Measurements from ENCODE around the gene FBLN1.

FBLN1 gene

DNA sequence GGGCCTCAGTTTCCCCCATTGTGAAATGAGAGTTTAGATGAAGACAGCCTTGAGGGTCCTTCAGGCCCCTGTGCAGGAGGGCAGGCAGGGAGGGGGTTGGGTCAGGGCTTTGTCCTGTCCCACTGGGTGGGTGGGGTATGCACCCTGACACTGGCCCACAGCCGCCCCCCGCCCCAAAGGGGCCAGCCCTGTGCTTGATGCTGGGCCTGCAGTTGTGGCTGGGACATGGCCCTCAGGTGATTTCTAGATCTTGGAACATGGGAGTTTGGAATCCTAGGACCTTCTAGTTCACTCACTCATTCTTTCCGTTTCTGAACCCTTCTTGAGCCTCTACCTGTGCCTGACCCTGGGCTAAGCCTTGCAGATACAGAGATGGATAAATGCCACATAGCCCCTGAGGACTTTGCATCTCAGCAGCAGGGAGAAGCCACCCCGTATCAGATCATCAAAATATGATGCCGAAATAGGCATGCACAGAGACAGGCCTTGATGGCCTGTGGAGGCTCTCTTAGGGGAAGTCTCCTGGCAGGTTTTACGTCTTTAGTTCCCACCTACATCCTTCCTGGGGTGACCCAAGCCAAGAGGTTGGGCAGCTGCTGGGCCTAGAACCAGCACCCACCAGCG, 76.0 kb downstream of the FBLN1 start:
- H3K4me1 Mint-ChIP-seq (ENCODE audit: low read depth): peaks cover 3% of the 10 kb centered on the region
- H3K9me3 Mint-ChIP-seq: no peaks in the 10 kb centered on the region
- H3K27ac Mint-ChIP-seq: no peak overlapping the region
- H3K36me3 Mint-ChIP-seq (ENCODE audit: low read depth): no peaks in the 10 kb centered on the region
- H3K4me3 Mint-ChIP-seq: no peak overlapping the region
- H3K27me3 Mint-ChIP-seq (ENCODE audit: low read depth): no peaks in the 10 kb centered on the region

DNA sequence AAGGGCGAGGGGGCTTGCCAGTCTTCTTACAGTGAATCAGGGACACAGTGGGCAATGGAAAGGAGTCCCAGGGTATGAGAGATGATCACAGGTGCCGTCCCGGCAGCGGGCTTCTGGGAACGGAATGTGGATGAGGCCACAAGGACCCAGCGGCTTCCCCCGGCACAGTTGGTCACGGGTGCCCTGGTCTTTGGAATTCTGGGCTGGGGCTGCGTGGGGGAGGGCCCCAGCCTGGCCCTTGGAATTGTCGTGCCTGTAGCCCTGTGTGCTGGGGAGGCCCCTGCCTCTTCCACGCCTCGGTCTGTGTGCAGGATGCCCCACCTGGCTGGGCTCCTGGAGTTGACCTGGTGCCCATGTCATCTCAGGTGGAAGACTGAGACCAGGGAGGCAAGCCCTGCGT, 76.6 kb downstream of the FBLN1 start:
- Mint-ChIP-seq H3K27ac (no peak overlapping the region), H3K4me3 (no peak overlapping the region), H3K27me3 (ENCODE audit: low read depth) (no peaks in the 10 kb centered on the region), H3K4me1 (ENCODE audit: low read depth) (peaks cover 3% of the 10 kb centered on the region), H3K9me3 (no peaks in the 10 kb centered on the region), H3K36me3 (ENCODE audit: low read depth) (no peaks in the 10 kb centered on the region)

DNA sequence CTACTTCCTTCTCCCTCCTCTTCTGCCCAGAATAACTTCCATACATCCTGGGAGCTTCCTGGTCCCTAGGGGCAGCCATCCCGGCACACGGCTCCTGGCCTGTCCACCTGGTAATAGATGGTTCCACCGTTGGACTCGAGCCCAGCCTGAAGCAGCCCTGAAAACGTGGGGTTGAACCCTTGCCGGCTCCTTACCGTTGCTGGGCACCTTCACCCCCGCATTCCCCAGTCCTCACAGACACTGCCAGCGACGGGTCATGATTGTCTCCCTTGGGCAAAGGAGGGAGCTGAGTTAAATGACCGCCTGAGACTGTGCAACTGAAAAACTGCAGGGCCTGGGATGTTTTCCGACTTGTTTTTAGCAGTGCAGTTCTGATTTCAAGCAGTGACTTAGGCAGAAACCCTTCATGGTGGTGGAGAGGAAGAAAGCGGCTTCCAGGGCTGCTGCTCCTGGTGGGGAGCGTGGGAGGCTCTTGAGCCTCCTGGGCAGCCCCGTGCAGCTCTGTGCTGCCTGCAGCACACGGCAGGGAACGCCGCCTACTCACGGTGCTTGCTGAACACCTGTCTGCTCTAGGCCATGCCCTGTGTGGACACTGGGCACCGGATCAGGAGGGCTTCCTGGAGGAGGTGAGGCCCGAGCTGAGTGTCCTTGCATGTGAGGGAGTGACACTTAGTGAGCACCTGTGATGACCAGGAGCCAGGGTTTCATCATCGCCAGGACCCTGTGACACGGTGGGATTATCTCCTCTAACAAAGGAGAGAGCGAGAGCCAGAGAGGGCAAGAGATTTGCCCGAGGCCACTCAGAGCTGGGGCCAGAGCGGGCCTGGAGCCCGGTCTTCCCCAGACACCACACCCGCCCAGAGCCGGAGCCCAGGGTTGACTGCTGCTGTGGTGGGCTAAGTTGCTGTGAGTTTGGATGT, 77.4 kb downstream of the FBLN1 start:
- no peaks in the 10 kb centered on the region for H3K9me3 Mint-ChIP-seq
- H3K27me3 Mint-ChIP-seq (ENCODE audit: low read depth): no peaks in the 10 kb centered on the region
- H3K27ac Mint-ChIP-seq: no peak overlapping the region
- H3K4me1 Mint-ChIP-seq (ENCODE audit: low read depth): peaks cover 3% of the 10 kb centered on the region
- H3K4me3 Mint-ChIP-seq: no peak overlapping the region
- no peaks in the 10 kb centered on the region for H3K36me3 Mint-ChIP-seq (ENCODE audit: low read depth)

DNA sequence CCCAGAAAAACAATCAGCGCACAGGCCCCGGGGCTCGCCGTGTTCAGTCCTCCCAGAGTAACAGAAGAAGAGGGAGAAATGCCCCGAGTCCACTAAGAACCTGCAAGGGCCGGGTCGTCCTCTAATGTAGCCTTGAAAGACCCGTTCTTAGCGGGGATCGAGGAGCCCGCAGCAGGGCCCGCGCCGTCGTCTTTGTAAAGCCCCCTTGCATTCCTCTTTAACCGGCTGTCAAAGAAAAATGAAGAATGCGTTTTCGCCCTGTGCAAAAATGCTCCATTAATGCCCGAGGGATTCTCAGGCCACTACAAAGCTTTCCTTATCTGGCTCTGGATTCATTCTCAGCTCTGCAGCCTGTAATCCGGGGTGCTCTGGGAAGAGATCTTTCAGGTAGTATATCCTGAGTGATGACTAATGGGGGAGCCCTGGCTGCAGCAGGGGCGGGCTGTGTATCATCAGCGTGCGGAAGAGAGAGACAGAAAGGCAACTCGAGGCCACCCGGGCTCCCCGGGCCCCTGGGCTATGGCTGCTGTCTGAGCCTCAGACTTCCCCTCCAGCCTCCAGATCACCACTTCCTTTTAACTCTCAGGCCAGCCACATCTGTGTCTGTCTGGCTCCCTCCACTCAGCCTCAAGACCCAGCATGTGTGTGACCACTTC, 78.2 kb downstream of the FBLN1 start:
- Mint-ChIP-seq H3K4me3 (no peak overlapping the region), H3K36me3 (ENCODE audit: low read depth) (no peaks in the 10 kb centered on the region), H3K27ac (no peak overlapping the region), H3K27me3 (ENCODE audit: low read depth) (no peaks in the 10 kb centered on the region), H3K4me1 (ENCODE audit: low read depth) (peaks cover 3% of the 10 kb centered on the region), H3K9me3 (no peaks in the 10 kb centered on the region)

DNA sequence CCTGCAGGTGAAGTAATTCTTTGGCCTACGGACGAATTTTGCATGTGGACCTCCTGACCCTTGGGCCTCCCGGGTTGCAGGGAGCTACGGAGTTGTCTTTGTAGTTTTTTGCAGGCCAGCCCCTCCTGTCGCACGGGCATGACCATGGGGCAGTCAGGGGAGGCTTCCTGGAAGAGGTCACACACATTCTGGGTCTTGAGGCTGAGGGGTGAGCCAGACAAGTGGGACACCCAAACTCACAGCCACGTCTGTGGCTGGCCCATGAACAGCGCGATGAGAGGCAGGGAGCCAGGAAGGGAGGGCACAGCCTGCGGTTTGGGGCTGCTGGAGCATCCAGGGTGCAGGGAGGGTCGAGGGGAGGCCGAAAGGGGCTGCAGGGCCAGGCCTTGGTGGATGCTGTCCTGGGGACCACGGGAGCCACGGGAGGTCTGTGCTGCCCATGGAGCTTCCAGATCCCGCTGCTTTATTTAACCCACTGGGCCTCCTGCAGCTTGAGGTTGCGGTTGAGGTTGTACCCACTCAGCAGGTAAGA, 78.9 kb downstream of the FBLN1 start:
- Mint-ChIP-seq H3K4me3 (no peak overlapping the region), H3K36me3 (ENCODE audit: low read depth) (no peaks in the 10 kb centered on the region), H3K4me1 (ENCODE audit: low read depth) (peaks cover 3% of the 10 kb centered on the region), H3K9me3 (no peaks in the 10 kb centered on the region), H3K27ac (no peak overlapping the region), H3K27me3 (ENCODE audit: low read depth) (no peaks in the 10 kb centered on the region)

DNA sequence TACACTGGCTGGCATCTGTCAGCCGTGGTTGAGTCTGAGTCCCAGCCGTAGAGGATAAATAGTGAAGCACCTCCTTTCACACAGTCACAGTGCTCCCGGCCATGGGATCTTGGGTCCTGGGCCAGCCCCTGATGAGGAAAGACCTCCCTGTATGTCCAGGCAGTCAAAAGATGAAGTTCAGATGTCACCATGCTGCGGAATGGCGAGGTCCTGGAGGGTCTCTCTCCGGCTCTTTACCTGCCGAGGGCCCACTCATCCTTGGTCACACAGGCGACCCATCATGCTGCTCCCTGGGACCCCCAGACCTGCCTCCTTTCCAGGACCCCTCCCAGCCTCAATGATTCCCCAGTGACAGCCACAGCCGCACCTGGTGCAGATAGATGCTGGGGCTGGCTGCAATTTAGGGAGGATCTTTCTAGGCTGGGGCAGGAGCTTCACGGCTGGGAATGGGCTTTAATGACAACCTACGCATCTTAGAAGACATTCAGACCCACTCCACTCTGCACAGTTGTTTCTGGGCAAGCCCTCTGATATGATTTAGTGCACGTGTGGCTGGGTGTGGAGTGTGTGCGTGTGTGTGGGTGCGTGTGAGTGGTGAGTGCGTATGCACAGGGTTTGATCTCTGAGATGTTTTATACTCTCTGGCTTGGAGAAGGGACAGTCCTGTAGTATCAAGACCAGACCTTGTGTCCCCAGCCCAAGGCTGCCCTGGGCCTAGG, 79.7 kb downstream of the FBLN1 start:
- Mint-ChIP-seq H3K4me1 (ENCODE audit: low read depth) (peaks cover 3% of the 10 kb centered on the region), H3K27ac (no peak overlapping the region), H3K36me3 (ENCODE audit: low read depth) (no peaks in the 10 kb centered on the region), H3K27me3 (ENCODE audit: low read depth) (no peaks in the 10 kb centered on the region), H3K4me3 (no peak overlapping the region), H3K9me3 (no peaks in the 10 kb centered on the region)

DNA sequence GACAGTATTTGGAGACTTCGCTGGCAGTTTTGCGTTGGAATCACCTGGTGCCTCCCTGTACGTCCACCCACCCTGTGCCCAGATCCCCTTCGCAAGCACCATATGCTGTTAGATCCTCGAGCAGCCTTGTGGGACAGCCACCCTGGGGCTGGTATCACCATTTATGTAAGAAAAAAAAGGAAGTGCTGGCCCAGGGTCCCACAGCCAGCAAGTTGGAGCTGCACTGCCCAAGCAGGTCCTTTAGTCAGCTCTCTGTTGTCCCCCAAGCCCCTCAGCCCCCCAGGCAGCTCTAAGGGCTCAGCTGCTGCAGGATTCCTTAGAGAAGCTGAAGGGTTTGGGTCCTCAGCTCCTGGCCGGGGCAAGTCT, 80.3 kb downstream of the FBLN1 start:
- Mint-ChIP-seq H3K36me3 (ENCODE audit: low read depth) (no peaks in the 10 kb centered on the region), H3K27ac (no peak overlapping the region), H3K4me3 (no peak overlapping the region), H3K9me3 (no peaks in the 10 kb centered on the region), H3K27me3 (ENCODE audit: low read depth) (no peaks in the 10 kb centered on the region), H3K4me1 (ENCODE audit: low read depth) (peaks cover 3% of the 10 kb centered on the region)

DNA sequence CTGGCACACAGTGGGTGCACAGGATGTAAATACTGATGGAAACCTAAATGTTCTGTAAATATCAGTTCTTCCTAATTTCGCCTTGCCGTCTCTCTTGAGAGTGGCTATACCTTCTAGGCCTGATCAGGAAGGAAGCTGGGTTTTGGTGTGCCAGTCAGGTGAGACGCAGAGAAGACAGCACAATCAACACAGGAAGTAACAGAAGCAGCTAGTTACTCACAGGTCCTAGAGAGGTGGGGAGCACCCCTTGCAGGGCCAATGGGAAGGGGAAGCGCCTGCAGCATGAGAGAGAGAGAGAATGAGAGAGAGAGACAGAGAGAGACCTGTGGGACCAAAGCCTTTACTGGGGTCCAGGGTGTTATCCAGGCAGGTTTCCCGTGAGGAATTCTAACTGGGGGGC, 80.8 kb downstream of the FBLN1 start:
- no peaks in the 10 kb centered on the region for H3K27me3 Mint-ChIP-seq (ENCODE audit: low read depth)
- no peak overlapping the region for H3K4me3 Mint-ChIP-seq
- H3K27ac Mint-ChIP-seq: no peak overlapping the region
- no peaks in the 10 kb centered on the region for H3K36me3 Mint-ChIP-seq (ENCODE audit: low read depth)
- H3K9me3 Mint-ChIP-seq: no peaks in the 10 kb centered on the region
- H3K4me1 Mint-ChIP-seq (ENCODE audit: low read depth): peaks cover 3% of the 10 kb centered on the region

DNA sequence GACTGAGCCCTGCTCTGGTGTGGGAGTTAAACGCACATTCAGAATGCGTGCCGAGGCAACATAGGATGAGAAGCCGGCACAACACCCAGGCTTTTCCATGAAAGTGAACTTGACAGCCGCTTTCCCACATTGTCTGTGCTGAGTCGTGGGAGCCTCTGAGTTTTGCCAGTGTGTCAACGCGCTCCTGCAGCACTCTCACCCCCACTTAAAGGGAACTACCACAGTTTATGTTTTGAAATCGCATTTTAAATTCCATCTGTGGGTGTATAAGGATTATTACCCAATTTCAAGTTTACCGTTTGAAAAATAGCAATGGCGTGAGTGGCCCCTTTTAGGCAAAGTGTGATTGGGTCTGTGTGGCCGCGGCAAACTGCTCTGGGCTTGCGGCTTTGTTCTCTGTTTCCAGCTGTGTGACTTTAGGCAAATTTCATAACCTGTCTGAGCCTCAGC, 81.5 kb downstream of the FBLN1 start:
- no peaks in the 10 kb centered on the region for H3K27me3 Mint-ChIP-seq (ENCODE audit: low read depth)

DNA sequence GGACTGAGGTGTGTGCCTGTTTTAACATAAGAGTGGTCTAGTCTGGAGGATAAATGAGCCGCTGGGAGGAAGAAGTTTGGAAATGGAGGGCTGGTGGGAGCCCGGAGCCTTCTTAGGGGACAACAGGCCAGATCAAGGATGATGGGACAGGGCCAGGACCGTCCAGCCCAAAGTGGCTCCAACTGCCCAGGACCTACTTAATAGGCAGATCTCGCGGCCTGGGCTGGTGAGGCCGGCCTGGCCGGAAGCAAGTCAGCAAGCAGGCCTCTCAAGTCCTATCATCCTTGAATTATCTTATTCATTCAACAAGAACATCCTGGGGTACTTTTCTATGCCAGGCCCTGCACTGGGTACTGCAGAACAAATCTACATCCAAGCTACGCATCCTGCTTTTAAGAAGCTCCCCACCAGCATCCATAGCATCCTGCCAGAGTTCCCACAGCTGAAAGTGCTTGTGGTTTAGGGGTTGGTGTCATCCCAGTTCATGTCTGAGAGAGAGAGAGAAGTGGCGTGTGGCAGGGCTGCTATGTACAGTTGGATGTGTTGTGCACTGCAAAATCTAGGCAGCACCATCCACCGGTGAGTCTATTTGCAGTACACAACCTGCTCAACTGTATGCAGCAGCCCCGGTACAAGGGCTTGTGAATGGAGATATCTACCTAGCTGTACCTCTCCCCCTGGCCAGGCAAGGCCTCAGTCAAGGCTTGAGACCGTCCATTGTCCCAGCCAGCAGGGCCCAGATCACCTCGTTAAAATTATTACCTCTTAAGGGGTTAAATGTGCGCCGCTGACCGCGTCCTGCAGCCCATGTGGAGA, 82.1 kb downstream of the FBLN1 start:
- Mint-ChIP-seq H3K9me3 (no peaks in the 10 kb centered on the region), H3K4me3 (no peak overlapping the region), H3K27ac (no peak overlapping the region), H3K36me3 (ENCODE audit: low read depth) (no peaks in the 10 kb centered on the region), H3K4me1 (ENCODE audit: low read depth) (peaks cover 3% of the 10 kb centered on the region), H3K27me3 (ENCODE audit: low read depth) (no peaks in the 10 kb centered on the region)

More for the DNA sequence above, 81.5 kb downstream of the FBLN1 start:
- Mint-ChIP-seq H3K9me3 (no peaks in the 10 kb centered on the region), H3K4me1 (ENCODE audit: low read depth) (peaks cover 3% of the 10 kb centered on the region), H3K36me3 (ENCODE audit: low read depth) (no peaks in the 10 kb centered on the region), H3K27ac (no peak overlapping the region), H3K4me3 (no peak overlapping the region)

DNA sequence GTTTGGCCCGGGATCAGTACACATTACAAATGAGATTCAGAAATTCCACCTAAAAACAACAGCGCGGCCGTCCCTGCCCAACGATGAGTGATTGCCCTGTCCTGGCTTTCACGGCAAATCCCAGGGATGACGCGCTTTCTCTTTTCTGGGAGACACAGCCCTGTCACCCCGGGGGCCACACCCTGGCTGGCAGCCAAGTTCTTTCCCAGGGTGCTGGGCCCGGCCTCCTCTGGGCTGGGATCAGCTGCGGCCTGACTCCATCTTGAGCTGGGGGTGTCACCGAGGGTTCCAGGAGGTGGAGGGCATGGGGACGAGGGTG, 82.7 kb downstream of the FBLN1 start:
- H3K27ac Mint-ChIP-seq: no peak overlapping the region
- H3K36me3 Mint-ChIP-seq (ENCODE audit: low read depth): no peaks in the 10 kb centered on the region
- H3K4me3 Mint-ChIP-seq: no peak overlapping the region
- H3K4me1 Mint-ChIP-seq (ENCODE audit: low read depth): peaks cover 3% of the 10 kb centered on the region
- no peaks in the 10 kb centered on the region for H3K9me3 Mint-ChIP-seq
- no peaks in the 10 kb centered on the region for H3K27me3 Mint-ChIP-seq (ENCODE audit: low read depth)

DNA sequence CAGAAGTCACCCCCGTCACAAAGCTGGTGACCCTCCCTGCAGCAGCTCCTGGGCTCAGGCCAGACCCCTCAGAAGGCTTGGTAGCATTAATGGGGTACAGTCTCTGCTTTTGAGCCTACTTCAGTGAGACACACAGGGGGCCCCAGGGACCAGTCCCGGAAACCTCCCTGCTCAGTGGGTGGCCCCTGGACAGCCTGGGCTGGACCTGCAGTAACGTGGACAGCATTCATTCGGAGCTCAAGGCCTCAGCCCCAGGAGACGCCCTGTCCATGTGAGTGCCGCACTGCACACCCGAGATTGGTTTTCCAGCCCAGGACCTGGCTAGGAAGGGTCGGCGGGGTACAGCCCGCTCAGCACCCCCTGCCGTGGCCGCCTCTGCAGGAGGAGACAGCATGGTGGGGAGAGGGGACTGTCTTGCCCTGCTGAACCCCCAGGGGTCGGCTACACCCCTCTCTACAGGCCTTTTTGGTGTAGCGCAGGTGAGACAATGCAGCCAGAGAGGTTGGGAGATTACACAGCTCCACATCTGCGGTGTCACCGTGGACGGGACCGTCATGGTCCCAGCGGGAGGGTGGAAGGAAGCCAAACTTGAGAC, 83.4 kb downstream of the FBLN1 start:
- Mint-ChIP-seq H3K27me3 (ENCODE audit: low read depth) (no peaks in the 10 kb centered on the region), H3K27ac (no peak overlapping the region), H3K9me3 (no peaks in the 10 kb centered on the region), H3K36me3 (ENCODE audit: low read depth) (no peaks in the 10 kb centered on the region), H3K4me3 (no peak overlapping the region), H3K4me1 (ENCODE audit: low read depth) (peaks cover 3% of the 10 kb centered on the region)

DNA sequence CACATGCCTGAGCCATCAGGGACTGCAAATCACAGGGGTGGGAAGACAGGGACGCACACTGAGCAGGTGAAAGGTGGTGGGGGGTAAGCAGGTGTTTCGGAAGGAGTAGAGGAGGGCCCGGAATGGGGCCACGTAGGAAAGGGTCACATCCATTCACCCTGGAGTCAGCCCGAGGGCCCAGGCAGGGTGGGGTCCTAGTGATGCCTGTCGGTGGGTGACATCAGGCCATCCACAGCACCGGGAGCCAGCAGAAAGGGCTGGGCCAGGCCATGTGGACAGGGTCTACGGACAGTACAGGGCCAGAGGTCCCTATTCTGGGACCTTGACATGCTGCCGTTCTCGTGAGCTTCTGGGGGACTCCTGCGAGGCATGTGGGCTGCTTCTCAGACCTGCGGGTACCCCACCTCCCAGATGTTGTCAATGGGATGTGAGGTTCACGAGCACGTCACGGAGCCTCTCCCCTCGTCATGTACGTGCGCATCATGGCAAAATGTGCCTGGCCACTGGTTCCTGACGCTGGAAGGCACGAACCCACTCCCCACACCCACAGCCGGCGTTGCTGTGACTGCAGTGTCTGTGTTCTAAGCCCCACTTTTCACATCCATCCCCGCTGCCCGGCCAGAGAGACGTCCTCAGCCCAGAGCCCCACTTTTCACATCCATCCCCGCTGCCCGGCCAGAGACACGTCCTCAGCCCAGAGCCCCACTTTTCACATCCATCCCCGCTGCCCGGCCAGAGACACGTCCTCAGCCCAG, 84.1 kb downstream of the FBLN1 start:
- H3K4me3 Mint-ChIP-seq: no peak overlapping the region
- H3K9me3 Mint-ChIP-seq: no peaks in the 10 kb centered on the region
- H3K4me1 Mint-ChIP-seq (ENCODE audit: low read depth): peaks cover 3% of the 10 kb centered on the region
- no peaks in the 10 kb centered on the region for H3K27me3 Mint-ChIP-seq (ENCODE audit: low read depth)
- no peak overlapping the region for H3K27ac Mint-ChIP-seq
- H3K36me3 Mint-ChIP-seq (ENCODE audit: low read depth): no peaks in the 10 kb centered on the region
